D721Med (cell line): ENCODE measurements around the gene CETP.

Experiments used
- DNase-seq: peaks from one replicate; pipeline ENCODE4 v3.0.0; 2011; ENCODE audit warnings: low spot score; ENCODE audit not compliant: insufficient read length
- FAIRE-seq: peaks from 2 replicates; lab custom pipeline; 2011; peaks lifted over from hg19 to GRCh38; lab: Jason Lieb, UNC
- CTCF ChIP-seq: IDR thresholded peaks from 2 replicates; pipeline ENCODE4 v1.5.1; 2012; ENCODE audit warnings: mild to moderate bottlenecking, control low read depth; ENCODE audit not compliant: insufficient read depth; ENCODE audit errors: missing control alignments

Gene CETP

GRCh38 chr16:56935201-56935600 is 26.5 kb upstream of the CETP start:
- DNase-seq (no peak), FAIRE-seq (no peak)
- TF ChIP-seq CTCF, result no peak

- FAIRE-seq, result no peak
- TF ChIP-seq CTCF, result no peak
- no peak for DNase-seq
Observed at GRCh38 chr16:56936491-56936890, 25.3 kb upstream of the CETP start.

GRCh38 chr16:56936950-56937349 is 24.8 kb upstream of the CETP start:
- no peak for TF ChIP-seq CTCF
- no peak for DNase-seq
- FAIRE-seq, result no peak

GRCh38 chr16:56938664-56939513 is 22.9 kb upstream of the CETP start:
- DNase-seq (no peak), FAIRE-seq (no peak)
- no peak for TF ChIP-seq CTCF

GRCh38 chr16:56939801-56940200 is 21.9 kb upstream of the CETP start:
- no peak for DNase-seq
- FAIRE-seq, result no peak
- no peak for TF ChIP-seq CTCF

GRCh38 chr16:56941092-56941491 is 20.7 kb upstream of the CETP start:
- no peak for TF ChIP-seq CTCF
- DNase-seq, result no peak
- FAIRE-seq, result no peak

- no peak for DNase-seq
Observed at GRCh38 chr16:56941856-56942331, 19.9 kb upstream of the CETP start.

More at GRCh38 chr16:56941856-56942331, 19.9 kb upstream of the CETP start:
- TF ChIP-seq CTCF, result no peak
- FAIRE-seq, result no peak
